Measurements from ENCODE around the gene INAFM2.

INAFM2 gene

DNA sequence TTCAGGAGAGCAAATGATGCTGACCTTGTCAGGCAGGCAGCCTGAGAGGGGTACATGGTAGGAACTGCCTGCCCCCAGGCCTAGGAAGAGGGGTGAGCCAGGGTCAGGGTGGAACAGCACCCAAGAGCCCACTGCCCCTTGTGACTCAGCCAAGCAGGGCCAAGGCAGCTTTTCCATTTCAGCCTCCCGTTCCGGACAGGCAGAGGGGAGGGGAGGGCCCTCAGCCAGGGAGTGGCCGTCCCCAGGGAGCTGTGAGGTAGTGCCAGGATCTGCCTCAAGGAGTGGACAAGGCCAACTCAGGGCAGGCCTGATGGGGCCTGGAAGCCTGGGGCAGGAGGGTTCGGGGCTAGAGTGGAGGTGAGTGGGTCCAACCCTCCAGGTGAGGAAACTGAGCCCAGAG lies 35.5 kb upstream of the INAFM2 start:
- DNase-seq: no peak

- no peak for DNase-seq
Measured at GRCh38 chr15:40289140-40289775, 34.2 kb upstream of the INAFM2 start.

GRCh38 chr15:40290545-40290917 lies 33.0 kb upstream of the INAFM2 start:
- no peak for DNase-seq

DNA sequence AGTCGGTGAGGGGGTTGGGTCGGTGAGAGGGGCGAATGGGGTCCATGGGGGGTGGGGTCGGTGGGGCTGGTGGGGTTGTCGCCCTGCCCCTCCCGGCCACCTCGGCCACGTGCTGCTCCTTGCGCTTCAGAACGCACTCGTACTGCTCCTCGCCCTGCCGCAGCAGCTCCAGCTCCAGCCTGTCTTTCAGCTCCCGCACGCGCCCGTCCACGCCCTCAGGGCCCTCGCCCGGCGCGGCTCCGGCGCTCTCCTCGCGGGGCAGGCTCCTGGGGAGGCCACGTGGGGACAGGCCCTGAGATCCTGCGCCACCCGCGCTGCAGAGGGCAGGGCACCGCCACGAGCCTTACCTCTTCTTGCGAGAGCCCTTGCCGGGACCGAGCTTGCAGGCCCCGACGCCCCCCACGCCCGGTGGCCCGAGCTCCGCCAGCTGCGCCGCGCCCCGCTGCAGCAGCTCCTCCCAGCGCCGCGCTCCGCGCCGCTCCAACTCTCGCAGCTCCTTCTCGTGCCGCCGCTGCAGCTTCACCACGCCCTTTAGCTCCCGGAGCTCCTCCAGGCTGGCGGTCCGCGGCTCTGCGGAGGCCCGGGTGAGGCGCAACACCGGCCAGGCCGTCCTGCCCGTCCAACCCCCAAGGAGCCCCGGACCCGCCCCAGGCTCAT lies 32.4 kb upstream of the INAFM2 start:
- no peak for DNase-seq

DNA sequence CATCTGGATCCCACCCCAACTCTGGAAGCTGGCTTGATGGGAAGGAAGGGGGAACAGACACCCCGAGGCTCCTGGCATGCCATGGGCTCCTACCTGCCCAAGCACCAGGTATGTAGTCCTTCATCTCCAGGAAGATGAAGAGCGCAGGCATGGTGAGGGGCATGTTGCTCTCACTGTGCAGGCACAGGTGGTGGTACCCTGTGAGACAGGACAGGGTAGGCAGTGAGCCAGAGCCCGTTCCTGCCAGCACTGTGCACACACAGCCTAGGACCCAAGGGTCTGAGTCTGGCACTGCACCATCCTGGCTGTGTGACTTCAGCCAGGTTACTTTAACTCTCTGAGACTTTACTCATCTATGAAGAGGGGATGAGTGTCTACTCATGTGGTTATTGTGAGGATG lies 31.2 kb upstream of the INAFM2 start:
- no peak for DNase-seq

DNA sequence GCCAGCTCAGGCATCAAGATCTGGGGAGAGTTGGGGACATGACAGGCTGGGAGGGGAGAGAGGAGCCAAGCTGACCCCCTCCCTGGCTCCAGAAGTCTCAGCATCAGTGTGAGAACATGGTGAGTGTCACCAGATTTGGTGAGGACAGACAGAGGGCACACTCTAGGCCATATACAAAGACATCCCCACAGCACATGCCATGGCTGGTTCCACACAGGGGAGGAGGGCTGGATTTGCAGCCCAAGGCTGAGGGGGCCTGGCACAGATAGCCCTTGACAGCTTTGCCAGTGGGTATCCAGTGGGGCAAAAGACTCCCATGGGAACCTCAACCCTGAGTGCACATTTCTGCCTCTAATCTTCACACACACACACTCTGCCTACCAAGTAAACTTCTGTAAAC lies 30.5 kb upstream of the INAFM2 start:
- no peak for DNase-seq

DNA sequence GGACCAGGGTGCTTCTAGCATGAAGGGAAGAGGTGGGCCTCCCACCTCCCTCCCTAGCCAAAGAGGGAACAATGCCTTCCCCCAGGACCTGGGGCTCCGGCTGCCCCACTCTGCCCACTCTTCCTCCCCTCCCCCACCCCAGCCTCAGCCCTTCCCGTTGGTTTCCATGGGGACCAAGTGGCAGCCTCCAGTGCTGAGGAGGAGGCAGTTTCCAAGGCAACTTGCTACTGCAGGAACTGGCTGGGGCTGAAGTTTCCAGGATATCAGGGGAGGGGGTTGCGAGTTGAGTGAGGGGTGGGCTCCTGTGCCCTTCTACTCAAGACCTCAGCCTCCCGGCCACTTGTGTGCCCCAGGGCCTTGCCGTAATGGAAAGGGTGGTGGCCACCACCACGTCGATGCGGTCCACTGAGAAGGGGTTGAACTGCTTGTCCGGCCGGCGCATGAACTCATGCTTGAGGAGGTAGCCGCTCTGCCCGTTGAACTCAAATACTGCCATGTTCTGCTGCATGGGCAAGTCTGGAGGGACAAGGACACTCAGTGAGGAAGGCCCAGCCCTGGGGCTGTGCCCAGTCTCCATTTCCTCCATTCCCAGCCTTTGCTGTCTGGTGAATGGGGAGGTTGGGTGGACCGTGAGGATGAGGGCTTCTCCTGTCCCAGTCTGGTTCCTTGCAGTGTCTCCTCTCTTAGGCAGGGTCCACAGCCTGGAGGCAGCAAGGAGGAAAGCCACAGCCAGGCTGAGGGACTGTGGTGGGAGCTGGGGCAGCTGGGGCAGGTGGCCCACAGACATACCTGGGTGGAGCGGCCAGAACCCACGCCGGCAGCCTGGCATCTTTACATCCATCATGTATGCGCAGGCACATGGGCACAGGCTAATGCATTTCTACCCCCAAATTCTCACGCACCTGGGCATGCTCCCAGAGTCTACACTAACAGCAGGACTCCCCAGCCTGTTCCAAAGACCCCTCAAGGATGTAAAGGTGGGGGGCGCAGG lies 29.3 kb upstream of the INAFM2 start:
- no peak for DNase-seq

GRCh38 chr15:40295297-40295696 lies 28.2 kb upstream of the INAFM2 start:
- DNase-seq: no peak

DNA sequence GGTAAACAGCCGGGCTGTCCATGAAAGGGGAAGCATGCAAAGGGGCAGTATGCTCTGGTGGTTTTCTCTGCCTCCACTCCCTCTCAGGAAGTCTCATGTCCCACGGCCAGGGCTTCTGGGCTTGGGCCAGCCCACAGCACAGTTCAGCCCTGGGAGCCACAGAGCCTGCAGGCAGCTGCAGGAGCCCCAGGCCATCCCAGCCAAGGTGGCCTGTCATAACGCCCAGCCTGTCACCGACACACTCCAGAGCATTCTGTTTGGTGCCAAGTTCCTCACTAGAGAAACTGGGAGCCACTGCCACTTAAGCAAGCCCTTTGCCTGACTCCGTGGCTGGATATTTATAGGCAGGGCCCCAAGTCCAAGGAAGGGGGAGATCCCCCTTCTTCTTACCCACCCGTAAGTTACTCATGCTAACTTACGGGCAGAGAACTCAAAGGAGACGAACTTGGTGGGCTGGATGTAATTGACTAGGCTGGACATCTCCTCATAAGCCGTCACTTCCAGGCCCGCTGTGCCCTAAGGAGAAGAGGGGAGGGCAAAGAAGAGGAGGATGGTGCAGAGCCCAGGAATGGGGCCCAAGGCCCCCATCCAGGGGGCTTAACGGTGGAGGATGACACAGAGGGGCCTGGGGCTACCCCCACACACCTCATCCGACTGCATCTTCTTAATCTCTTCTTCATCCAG lies 27.5 kb upstream of the INAFM2 start:
- no peak for DNase-seq

DNA sequence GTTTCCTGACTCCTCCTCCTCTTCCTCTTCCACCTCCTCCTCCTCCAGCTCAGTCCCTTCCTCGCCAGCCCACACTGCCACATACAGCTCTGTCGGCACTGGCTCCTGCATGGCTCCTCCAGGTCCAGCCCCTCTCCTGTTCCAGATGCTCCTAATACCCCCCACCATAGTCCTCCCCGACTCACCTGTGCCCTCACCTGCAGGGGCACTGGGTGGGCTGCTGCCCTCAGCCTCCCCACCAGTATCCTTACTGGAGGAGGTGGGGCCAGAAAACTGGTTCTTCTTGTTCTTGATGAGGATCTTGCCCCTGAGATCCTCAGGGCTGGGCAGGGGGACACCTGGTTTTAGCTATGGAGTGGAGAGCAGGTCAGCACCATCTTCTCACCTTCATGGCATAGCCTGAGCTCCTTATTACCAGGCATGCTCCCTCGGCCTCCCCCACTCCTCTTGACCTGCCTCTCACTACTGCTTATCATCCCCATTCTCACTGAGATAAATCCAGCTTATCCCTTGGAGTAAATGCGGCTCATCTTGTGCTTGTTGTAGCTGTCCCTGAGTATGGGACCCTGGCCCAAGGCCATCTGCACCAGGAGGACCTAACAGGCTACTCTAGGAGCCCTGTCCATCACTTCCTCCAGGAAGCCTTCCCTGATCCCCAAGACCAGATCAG lies 26.8 kb upstream of the INAFM2 start:
- DNase-seq: no peak

- no peak for DNase-seq
Measured at GRCh38 chr15:40297356-40297755, 26.1 kb upstream of the INAFM2 start.

DNA sequence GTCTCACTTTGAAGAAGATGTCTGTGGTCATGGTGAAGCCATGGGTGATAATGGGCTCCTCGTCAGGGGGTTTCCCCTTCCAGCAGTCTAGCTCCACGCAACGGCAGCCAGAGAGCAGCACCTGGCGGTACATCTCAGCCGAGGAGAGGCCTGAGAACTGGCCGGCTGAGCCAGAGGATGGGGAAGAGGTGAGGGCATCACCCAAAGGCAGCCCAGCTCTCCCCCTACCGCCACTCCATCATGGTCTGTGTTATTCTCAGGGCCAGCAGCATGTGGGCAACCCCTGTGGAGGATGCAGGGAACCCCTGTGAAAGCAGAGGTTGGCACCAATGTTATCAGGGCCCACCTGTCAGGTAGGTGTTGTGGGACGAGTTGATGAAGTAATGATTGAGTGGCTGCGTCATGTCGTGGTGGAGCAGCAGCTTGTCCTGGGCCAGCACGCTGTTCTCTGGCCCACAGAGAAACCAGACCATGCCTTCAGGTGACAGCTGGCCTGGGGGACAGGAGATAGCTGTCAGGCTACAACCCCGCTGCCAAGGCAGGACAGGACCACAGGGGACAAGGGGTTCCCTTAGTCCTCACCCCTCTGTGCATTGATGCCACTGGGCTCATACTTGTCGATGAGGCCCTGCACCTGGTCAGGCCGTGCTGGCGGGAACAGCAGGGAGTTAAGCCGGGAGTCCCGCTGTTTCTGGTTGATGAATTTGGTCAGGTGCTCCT lies 25.1 kb upstream of the INAFM2 start:
- no peak for DNase-seq

GRCh38 chr15:40300367-40300766 lies 23.1 kb upstream of the INAFM2 start:
- no peak for DNase-seq

- DNase-seq: no peak
Measured at GRCh38 chr15:40300771-40301170, 22.7 kb upstream of the INAFM2 start.

GRCh38 chr15:40301467-40302179 lies 21.9 kb upstream of the INAFM2 start:
- no peak for DNase-seq

- no peak for DNase-seq
Measured at GRCh38 chr15:40302288-40302886, 21.1 kb upstream of the INAFM2 start.

GRCh38 chr15:40302981-40303380 lies 20.5 kb upstream of the INAFM2 start:
- DNase-seq: no peak

GRCh38 chr15:40303576-40303975 lies 19.9 kb upstream of the INAFM2 start:
- DNase-seq: no peak

DNA sequence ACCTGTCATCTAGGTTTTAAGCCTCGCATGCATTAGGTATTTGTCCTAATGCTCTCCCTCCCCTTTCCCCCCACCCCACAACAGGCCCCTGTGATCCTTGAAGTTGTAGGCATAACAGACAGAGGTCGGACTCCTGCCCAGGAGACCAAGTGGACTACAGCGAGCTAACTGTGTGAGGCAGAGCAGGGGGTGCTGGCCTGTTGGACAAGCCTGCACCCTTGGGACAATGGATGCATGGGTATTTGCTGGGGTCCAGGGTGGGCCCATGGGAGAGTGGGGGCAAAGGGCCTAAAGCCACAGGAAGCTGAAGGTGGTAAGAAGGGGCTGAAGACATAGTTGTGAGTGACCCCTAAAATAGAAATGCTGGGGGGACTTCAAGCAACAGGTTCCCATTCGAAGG lies 18.2 kb upstream of the INAFM2 start:
- DNase-seq: no peak

DNA sequence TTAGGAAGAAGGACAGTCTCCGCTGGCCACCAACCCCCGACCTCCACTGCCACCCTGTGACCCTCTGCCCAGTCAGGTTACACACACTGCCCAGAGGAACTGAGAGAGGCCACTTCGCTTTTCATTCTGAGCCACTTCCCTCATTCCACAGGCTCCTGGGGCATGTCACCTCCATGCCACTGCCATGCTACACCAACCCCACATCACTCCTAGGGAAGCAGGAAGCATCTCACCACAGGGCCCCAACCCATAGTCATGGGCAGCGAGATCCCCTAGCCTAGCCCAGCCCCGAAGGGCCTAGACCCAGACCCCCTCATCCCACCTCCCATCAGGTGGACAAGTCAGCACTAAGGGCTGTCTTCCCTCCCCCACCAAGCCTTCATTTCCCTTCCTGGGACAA lies 17.1 kb upstream of the INAFM2 start:
- DNase-seq: no peak

DNA sequence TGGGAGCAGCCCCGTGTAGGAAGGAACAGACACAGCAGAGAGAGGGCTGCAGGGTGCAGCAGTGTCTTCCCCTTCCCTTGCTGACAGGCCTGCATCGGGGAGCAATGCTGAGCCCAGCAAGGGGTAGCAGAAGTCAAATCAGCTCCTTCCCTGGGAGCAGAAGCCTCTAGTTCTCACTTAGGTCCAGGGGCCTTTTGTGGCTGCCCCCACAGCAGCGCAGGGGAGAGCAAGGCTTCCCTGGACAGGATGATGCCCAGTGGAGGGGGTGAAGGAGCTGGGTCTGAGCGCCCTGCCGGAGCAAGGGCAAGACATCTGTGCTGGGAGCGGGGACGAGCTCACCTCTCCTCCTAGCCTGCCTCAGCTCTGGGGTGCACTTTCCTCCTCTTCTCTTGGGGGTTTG lies 16.6 kb upstream of the INAFM2 start:
- no peak for DNase-seq

All from activated CD8-positive, alpha-beta memory T cell treated with anti-CD3 and anti-CD28 coated beads, Interleukin-2, amount 50 U/mL, for 4 hours (primary cell).